Bronchial epithelial cell (primary cell): ENCODE results near the gene TMEM179. TPM values are rescaled to one million over a fixed set of nuclear protein-coding genes. Genes with fewer than 3 reads are reported as not detected.

Experiments
- DNase-seq: peaks from one replicate; pipeline ENCODE4 v3.0.0-alpha.2; 2010; ENCODE audit warnings: low read depth
- FAIRE-seq: peaks from 2 replicates; lab custom pipeline; 2011; peaks lifted over from hg19 to GRCh38; lab: Jason Lieb, UNC
- H3K27me3 ChIP-seq: 2 replicates; pipeline ENCODE4 v1.5.1; 2011; ENCODE audit warnings: low read length; ENCODE audit not compliant: control insufficient read depth, insufficient read depth
- H3K36me3 ChIP-seq: 2 replicates; pipeline ENCODE4 v1.5.1; 2011; ENCODE audit warnings: low read length; ENCODE audit not compliant: control insufficient read depth, insufficient read depth
- H3K4me3 ChIP-seq: 2 replicates; pipeline ENCODE4 v1.5.1; 2011; ENCODE audit warnings: mild to moderate bottlenecking, low read depth, low read length, control low read depth
- CTCF ChIP-seq: IDR thresholded peaks from 2 replicates; pipeline ENCODE4 v1.5.1; 2011; ENCODE audit warnings: mild to moderate bottlenecking, moderate library complexity, low read length, control low read depth, inconsistent platforms; ENCODE audit not compliant: insufficient read depth, severe bottlenecking
- total RNA-seq: library from RNA; depleted of rRNA; stranded (reverse); fragments of >200 nt; gene quantifications from 2 replicates; pipeline ENCODE4 v1.2.1, GENCODE V29; 2014

The TMEM179 gene
- total RNA-seq, 1 donor from 2014 or later, result not detected

- no peaks in the 10 kb centered on the region for H3K36me3 ChIP-seq
- no peak for DNase-seq
- H3K4me3 ChIP-seq, result no peak overlapping the region
- TF ChIP-seq CTCF, result no peak
- peaks cover 2% of the 10 kb centered on the region for H3K27me3 ChIP-seq
- no peak for FAIRE-seq
These were observed 46.1 kb downstream of the TMEM179 start for GRCh38 chr14:104558231-104559027.

GRCh38 chr14:104557766-104558165 is 46.8 kb downstream of the TMEM179 start:
- no peak for DNase-seq
- FAIRE-seq, result no peak
- H3K36me3 ChIP-seq, result no peaks in the 10 kb centered on the region
- peaks cover 2% of the 10 kb centered on the region for H3K27me3 ChIP-seq
- no peak for TF ChIP-seq CTCF
- no peak overlapping the region for H3K4me3 ChIP-seq

GRCh38 chr14:104557086-104557485 is 47.5 kb downstream of the TMEM179 start:
- Histone ChIP-seq H3K36me3 (no peaks in the 10 kb centered on the region), H3K27me3 (peaks cover 2% of the 10 kb centered on the region), H3K4me3 (no peak overlapping the region)
- no peak for TF ChIP-seq CTCF
- FAIRE-seq, result no peak
- no peak for DNase-seq

GRCh38 chr14:104556256-104557021 is 48.1 kb downstream of the TMEM179 start:
- peaks cover under 1% of the 10 kb centered on the region for H3K27me3 ChIP-seq
- no peak for FAIRE-seq

More at GRCh38 chr14:104556256-104557021, 48.1 kb downstream of the TMEM179 start:
- Histone ChIP-seq H3K4me3 (no peak overlapping the region), H3K36me3 (no peaks in the 10 kb centered on the region)
- DNase-seq, result no peak
- TF ChIP-seq CTCF, result no peak
